ENCODE results near the gene CADM1. TPM values are rescaled to one million over a fixed set of nuclear protein-coding genes. Genes with fewer than 3 reads are reported as not detected.

The CADM1 gene
- total and polyA plus RNA-seq, 10 of the 15 experiments (the other 5 are each of a cell fraction or from before 2014, with no cell fraction given) = 0.03 to 0.48 (median 0.15) TPM; not detected in 3

- Histone ChIP-seq H3K9ac (ENCODE audit: control insufficient read depth, insufficient read depth, low read length) (no peak overlapping the region), H3K4me1 (ENCODE audit: control insufficient read depth, insufficient read depth, low read length) (no peaks in the 10 kb centered on the region), H3K27me3 (replicated peaks in 1 of 2; ENCODE audit: control insufficient read depth in 2 of 2, insufficient read depth in 2 of 2, low read length in 1 of 2) (peaks cover 0 to under 1% of the 10 kb centered on the region in 2 experiments; a peak in 1 of 4 replicates), H2AFZ (ENCODE audit: control insufficient read depth, low read depth, low read length) (no peak overlapping the region), H3K4me2 (ENCODE audit: control insufficient read depth, insufficient read depth) (no peak overlapping the region), H3K36me3 (ENCODE audit: control insufficient read depth in 2 of 2, insufficient read depth in 2 of 2, low read length in 1 of 2) (no peaks in the 10 kb centered on the region), H3K27ac (ENCODE audit: control insufficient read depth, insufficient read depth) (no peak overlapping the region), H3K9me3 (replicated peaks; ENCODE audit: control insufficient read depth, insufficient read depth, low read length) (no peaks in the 10 kb centered on the region), H3K79me2 (ENCODE audit: control insufficient read depth, insufficient read depth, low read length) (no peaks in the 10 kb centered on the region), H3K4me3 (no peak overlapping the region), H4K20me1 (ENCODE audit: control insufficient read depth, insufficient read depth) (no peaks in the 10 kb centered on the region)
- SMC1A ChIA-PET (ENCODE audit: uncharacterized antibody, unreplicated experiment) = no interaction called here
- intact Hi-C loops (cut with micrococcal nuclease; ENCODE audit: unreplicated experiment) (no loop called here), in situ Hi-C loops (cut with MboI) (no loop called here)
- WGBS (ENCODE audit: insufficient coverage, insufficient replicate concordance, low lambda C conversion rate, missing lambda C conversion rate) = 67% methylated on average over 18 of the region's 18 CpGs
- FAIRE-seq (no peak), ATAC-seq (no peak), DNase-seq (ENCODE audit: low read depth, low spot score) (no peak)
- TF ChIP-seq ZBED1 (IDR thresholded peaks at IDR 0.05; ENCODE audit: borderline replicate concordance) = no peak
- TF ChIP-seq NFIC (IDR thresholded peaks at IDR 0.05; ENCODE audit: low read depth, low read length) = no peak
- no peak for TF ChIP-seq EZH2 (IDR thresholded peaks at IDR 0.05; ENCODE audit: borderline replicate concordance, control insufficient read depth, low read depth, low read length)
- TF ChIP-seq GATAD2B (conservative IDR thresholded peaks at IDR 0.05; ENCODE audit: low read depth) = no peak
- no peak for TF ChIP-seq SMAD5 (IDR thresholded peaks at IDR 0.05; ENCODE audit: low read depth)
- TF ChIP-seq TBL1XR1 (IDR thresholded peaks at IDR 0.05; ENCODE audit: low read depth, low read length) = no peak
- no peak for TF ChIP-seq CHD2 (IDR thresholded peaks at IDR 0.05; ENCODE audit: borderline replicate concordance, low read depth, low read length)
- TF ChIP-seq IRF4 (IDR thresholded peaks at IDR 0.05; ENCODE audit: low read depth, low read length) = no peak
- TF ChIP-seq, protein P1, sequence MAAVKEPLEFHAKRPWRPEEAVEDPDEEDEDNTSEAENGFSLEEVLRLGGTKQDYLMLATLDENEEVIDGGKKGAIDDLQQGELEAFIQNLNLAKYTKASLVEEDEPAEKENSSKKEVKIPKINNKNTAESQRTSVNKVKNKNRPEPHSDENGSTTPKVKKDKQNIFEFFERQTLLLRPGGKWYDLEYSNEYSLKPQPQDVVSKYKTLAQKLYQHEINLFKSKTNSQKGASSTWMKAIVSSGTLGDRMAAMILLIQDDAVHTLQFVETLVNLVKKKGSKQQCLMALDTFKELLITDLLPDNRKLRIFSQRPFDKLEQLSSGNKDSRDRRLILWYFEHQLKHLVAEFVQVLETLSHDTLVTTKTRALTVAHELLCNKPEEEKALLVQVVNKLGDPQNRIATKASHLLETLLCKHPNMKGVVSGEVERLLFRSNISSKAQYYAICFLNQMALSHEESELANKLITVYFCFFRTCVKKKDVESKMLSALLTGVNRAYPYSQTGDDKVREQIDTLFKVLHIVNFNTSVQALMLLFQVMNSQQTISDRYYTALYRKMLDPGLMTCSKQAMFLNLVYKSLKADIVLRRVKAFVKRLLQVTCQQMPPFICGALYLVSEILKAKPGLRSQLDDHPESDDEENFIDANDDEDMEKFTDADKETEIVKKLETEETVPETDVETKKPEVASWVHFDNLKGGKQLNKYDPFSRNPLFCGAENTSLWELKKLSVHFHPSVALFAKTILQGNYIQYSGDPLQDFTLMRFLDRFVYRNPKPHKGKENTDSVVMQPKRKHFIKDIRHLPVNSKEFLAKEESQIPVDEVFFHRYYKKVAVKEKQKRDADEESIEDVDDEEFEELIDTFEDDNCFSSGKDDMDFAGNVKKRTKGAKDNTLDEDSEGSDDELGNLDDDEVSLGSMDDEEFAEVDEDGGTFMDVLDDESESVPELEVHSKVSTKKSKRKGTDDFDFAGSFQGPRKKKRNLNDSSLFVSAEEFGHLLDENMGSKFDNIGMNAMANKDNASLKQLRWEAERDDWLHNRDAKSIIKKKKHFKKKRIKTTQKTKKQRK (IDR thresholded peaks at IDR 0.05; ENCODE audit: low read depth, low read length) = no peak
- TF ChIP-seq TARDBP (IDR thresholded peaks at IDR 0.05; ENCODE audit: borderline replicate concordance) = no peak
- no peak for TF ChIP-seq NBN (IDR thresholded peaks at IDR 0.05)
- BruUV-seq (replicated peaks) = no TSS peak
- CTCF ChIA-PET = no interaction called here
- POLR2A ChIA-PET = no interaction called here
- RAD21 ChIA-PET (ENCODE audit: unreplicated experiment) = no interaction called here
Observed at GRCh38 chr11:115462004-115462541, 42.1 kb downstream of the CADM1 start.
